ENCODE measurements around the gene UBR4.

The UBR4 gene

GRCh38 chr1:19067912-19068638 lies 142.0 kb downstream of the UBR4 start:
- no peak for DNase-seq (ENCODE audit: extremely low spot score)
- POLR2A ChIA-PET = no interaction called here
- CTCF ChIA-PET = interaction anchor here (1.1 kb wide), 1 partner anchor 184 kb away, joined by 3 read pairs; no protein-coding TSS in a partner anchor
- no peak for TF ChIP-seq FOXM1 (IDR thresholded peaks at IDR 0.05; ENCODE audit: borderline replicate concordance)
- TF ChIP-seq BHLHE40 (IDR thresholded peaks at IDR 0.05; ENCODE audit: borderline replicate concordance) = no peak
- no peak for TF ChIP-seq FOXK2 (IDR thresholded peaks at IDR 0.05)
- no peak for TF ChIP-seq PKNOX1 (IDR thresholded peaks at IDR 0.05)
- TF ChIP-seq ARNT (IDR thresholded peaks at IDR 0.05) = no peak
- TF ChIP-seq TARDBP (IDR thresholded peaks at IDR 0.05) = no peak

- CTCF ChIA-PET = no interaction called here
- TF ChIP-seq HDGF (IDR thresholded peaks at IDR 0.05; ENCODE audit: borderline replicate concordance) (no peak), ARNT (IDR thresholded peaks at IDR 0.05) (no peak), ELF4 (IDR thresholded peaks at IDR 0.05) (no peak), LEF1 (IDR thresholded peaks at IDR 0.05; ENCODE audit: borderline replicate concordance) (no peak), SUZ12 (IDR thresholded peaks at IDR 0.05) (no peak), SP1 (IDR thresholded peaks at IDR 0.05) (no peak), PKNOX1 (IDR thresholded peaks at IDR 0.05) (no peak), CTBP1 (IDR thresholded peaks at IDR 0.05; ENCODE audit: borderline replicate concordance) (no peak), BHLHE40 (IDR thresholded peaks at IDR 0.05; ENCODE audit: borderline replicate concordance) (no peak), FOXK2 (IDR thresholded peaks at IDR 0.05) (no peak), FOXM1 (IDR thresholded peaks at IDR 0.05; ENCODE audit: borderline replicate concordance) (no peak), FOXA1 (IDR thresholded peaks at IDR 0.05) (no peak), NFRKB (IDR thresholded peaks at IDR 0.05) (no peak), ZNF384 (IDR thresholded peaks at IDR 0.05) (no peak), TARDBP (IDR thresholded peaks at IDR 0.05) (no peak), L3MBTL2 (conservative IDR thresholded peaks at IDR 0.05) (no peak)
- POLR2A ChIA-PET = no interaction called here
- no peak for DNase-seq (ENCODE audit: extremely low spot score)
Observed at GRCh38 chr1:19067182-19067911, 142.7 kb downstream of the UBR4 start.

GRCh38 chr1:19066874-19067181 lies 143.2 kb downstream of the UBR4 start:
- TF ChIP-seq ZNF384 (IDR thresholded peaks at IDR 0.05) = no peak
- TF ChIP-seq SUZ12 (IDR thresholded peaks at IDR 0.05) = no peak
- TF ChIP-seq BHLHE40 (IDR thresholded peaks at IDR 0.05; ENCODE audit: borderline replicate concordance) = no peak
- DNase-seq (ENCODE audit: extremely low spot score) = no peak
- POLR2A ChIA-PET = no interaction called here
- CTCF ChIA-PET = no interaction called here

- CTCF ChIA-PET = no interaction called here
- DNase-seq (ENCODE audit: extremely low spot score) = no peak
- TF ChIP-seq FOXK2 (IDR thresholded peaks at IDR 0.05) (no peak), BHLHE40 (IDR thresholded peaks at IDR 0.05; ENCODE audit: borderline replicate concordance) (no peak), L3MBTL2 (conservative IDR thresholded peaks at IDR 0.05) (no peak), LEF1 (IDR thresholded peaks at IDR 0.05; ENCODE audit: borderline replicate concordance) (no peak), SP1 (IDR thresholded peaks at IDR 0.05) (no peak)
Observed at GRCh38 chr1:19066248-19066873, 143.7 kb downstream of the UBR4 start.

GRCh38 chr1:19065526-19066247 lies 144.4 kb downstream of the UBR4 start:
- POLR2A ChIA-PET = no interaction called here
- CTCF ChIA-PET = no interaction called here
- DNase-seq (ENCODE audit: extremely low spot score) = no peak
- no peak for TF ChIP-seq PKNOX1 (IDR thresholded peaks at IDR 0.05)
- TF ChIP-seq ZNF384 (IDR thresholded peaks at IDR 0.05) = no peak
- TF ChIP-seq ARNT (IDR thresholded peaks at IDR 0.05) = no peak
- TF ChIP-seq CTBP1 (IDR thresholded peaks at IDR 0.05; ENCODE audit: borderline replicate concordance) = no peak
- TF ChIP-seq FOXK2 (IDR thresholded peaks at IDR 0.05) = no peak

More at GRCh38 chr1:19066248-19066873, 143.7 kb downstream of the UBR4 start:
- POLR2A ChIA-PET = no interaction called here

- DNase-seq (ENCODE audit: extremely low spot score) = no peak
- ChIA-PET POLR2A (no interaction called here), CTCF (no interaction called here)
- TF ChIP-seq HDGF (IDR thresholded peaks at IDR 0.05; ENCODE audit: borderline replicate concordance) = no peak
- no peak for TF ChIP-seq L3MBTL2 (conservative IDR thresholded peaks at IDR 0.05)
- TF ChIP-seq TARDBP (IDR thresholded peaks at IDR 0.05) = no peak
- TF ChIP-seq FOXK2 (IDR thresholded peaks at IDR 0.05) = no peak
- no peak for TF ChIP-seq FOXM1 (IDR thresholded peaks at IDR 0.05; ENCODE audit: borderline replicate concordance)
- no peak for TF ChIP-seq LEF1 (IDR thresholded peaks at IDR 0.05; ENCODE audit: borderline replicate concordance)
- TF ChIP-seq FOXA1 (IDR thresholded peaks at IDR 0.05) = no peak
- no peak for TF ChIP-seq ELF4 (IDR thresholded peaks at IDR 0.05)
- TF ChIP-seq ZNF384 (IDR thresholded peaks at IDR 0.05) = no peak
- TF ChIP-seq PKNOX1 (IDR thresholded peaks at IDR 0.05) = no peak
- no peak for TF ChIP-seq SP1 (IDR thresholded peaks at IDR 0.05)
- TF ChIP-seq ARNT (IDR thresholded peaks at IDR 0.05) = no peak
Observed at GRCh38 chr1:19064906-19065450, 145.1 kb downstream of the UBR4 start.
